ENCODE results near the gene FMNL2. TPM values are rescaled to one million over a fixed set of nuclear protein-coding genes. Genes with fewer than 3 reads are reported as not detected.

The FMNL2 gene
- total RNA-seq, 3 donors from 2014 or later: 11.5 to 25.4 (median 12.0) TPM

DNA sequence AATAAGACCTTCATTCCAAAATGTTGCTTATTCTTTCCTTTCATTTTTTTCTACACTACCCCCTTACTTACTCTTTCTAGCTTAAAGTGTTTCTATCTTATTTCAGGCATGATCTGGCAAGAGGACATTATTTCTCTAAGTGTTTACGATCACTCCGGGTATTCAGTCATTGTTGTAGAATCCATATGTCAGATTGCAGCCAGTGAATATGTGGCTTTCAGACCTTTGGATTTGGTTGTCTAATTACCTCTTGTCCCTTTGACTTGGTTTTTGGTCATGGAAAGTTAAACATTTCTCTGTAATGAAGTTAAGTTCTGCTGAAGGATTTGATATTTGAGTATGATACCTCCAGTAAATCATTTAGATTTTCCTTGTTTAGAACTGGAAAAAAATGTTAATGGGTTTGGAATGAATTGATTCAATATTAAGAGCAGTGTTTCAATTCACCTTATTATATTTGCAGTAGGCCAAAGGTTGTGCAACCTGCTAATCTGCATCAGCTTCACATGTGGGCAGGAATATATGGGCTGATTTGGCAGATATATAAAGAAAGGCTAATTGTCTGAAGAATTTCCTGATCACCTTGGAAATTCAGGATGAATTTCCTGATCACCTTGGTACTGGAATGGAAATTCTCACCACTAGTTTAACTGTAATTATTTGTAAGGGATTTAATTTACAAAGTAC is 227.4 kb downstream of the FMNL2 start:
- no peak overlapping the region for H3K4me3 ChIP-seq
- no peaks in the 10 kb centered on the region for H3K36me3 ChIP-seq (ENCODE audit: low read depth)
- DNase-seq (no peak), ATAC-seq (no peak)
- no peaks in the 10 kb centered on the region for H3K9me3 ChIP-seq
- TF ChIP-seq, protein P1, sequence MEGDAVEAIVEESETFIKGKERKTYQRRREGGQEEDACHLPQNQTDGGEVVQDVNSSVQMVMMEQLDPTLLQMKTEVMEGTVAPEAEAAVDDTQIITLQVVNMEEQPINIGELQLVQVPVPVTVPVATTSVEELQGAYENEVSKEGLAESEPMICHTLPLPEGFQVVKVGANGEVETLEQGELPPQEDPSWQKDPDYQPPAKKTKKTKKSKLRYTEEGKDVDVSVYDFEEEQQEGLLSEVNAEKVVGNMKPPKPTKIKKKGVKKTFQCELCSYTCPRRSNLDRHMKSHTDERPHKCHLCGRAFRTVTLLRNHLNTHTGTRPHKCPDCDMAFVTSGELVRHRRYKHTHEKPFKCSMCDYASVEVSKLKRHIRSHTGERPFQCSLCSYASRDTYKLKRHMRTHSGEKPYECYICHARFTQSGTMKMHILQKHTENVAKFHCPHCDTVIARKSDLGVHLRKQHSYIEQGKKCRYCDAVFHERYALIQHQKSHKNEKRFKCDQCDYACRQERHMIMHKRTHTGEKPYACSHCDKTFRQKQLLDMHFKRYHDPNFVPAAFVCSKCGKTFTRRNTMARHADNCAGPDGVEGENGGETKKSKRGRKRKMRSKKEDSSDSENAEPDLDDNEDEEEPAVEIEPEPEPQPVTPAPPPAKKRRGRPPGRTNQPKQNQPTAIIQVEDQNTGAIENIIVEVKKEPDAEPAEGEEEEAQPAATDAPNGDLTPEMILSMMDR (IDR thresholded peaks at IDR 0.05): no peak
- intact Hi-C loops (cut with DNase I, micrococcal nuclease): no loop called here
- H3K4me1 ChIP-seq (ENCODE audit: low read depth): no peaks in the 10 kb centered on the region

DNA sequence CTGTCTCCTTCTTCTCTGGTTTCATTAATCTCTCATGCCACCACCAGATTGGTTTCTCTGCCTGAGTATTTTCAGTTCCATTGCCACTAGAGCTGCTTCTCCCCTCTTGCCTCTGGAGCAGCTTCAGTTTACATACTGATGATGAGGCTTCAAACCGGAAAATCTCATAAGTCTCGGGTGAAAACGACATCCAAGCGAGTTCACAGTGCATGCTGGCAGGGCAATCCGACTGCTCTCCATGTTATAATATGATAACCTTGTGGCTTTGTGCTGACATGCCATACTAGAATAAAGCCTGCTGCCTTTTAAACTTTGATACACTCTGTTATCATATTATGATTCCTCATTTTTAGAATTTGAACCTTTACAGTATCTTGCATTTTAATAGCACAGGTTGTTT is 228.8 kb downstream of the FMNL2 start:
- H3K4me3 ChIP-seq: no peak overlapping the region
- TF ChIP-seq, protein P1 (IDR thresholded peaks at IDR 0.05): no peak
- ATAC-seq (no peak), DNase-seq (no peak)
- no peaks in the 10 kb centered on the region for H3K36me3 ChIP-seq (ENCODE audit: low read depth)
- intact Hi-C loops (cut with DNase I, micrococcal nuclease): no loop called here
- H3K9me3 ChIP-seq: no peaks in the 10 kb centered on the region
- H3K4me1 ChIP-seq (ENCODE audit: low read depth): no peaks in the 10 kb centered on the region

DNA sequence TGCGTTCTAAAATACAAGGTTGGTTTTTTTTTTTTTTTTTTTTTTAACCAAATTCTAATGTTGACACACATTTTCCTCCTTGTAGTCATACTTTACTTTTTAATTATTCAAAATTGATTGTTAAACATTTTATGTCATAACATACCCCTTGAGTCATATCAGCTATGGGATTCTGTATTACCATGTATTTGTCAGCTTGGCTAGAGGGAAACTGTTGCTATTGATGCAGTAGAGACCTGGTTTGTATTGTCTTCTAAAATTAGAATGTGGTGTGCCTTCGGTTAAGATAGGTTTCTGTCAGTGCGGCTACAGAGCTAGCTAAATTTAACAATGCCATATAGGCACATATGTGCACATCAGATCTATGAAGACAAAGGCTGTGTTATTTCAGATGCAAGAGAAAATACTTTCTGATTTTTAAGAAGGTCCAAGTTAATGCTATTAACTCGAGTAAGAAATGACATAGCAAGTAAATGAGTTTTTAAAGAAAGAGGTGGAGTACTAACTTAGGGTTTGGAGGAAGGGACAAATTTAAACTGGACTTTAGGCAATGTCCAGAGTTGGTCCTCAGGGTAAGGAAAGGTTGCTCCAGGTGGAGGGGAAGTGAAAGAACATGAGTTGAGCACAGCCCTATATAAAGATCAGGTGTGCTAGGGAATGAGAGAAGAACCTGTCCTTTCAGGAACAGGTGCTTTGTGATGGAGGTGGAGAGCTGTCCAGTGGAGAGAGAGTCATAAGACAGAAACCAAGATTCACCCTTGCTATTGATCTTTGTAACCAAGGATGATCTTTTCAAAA is 230.0 kb downstream of the FMNL2 start:
- TF ChIP-seq, protein P1 (IDR thresholded peaks at IDR 0.05): no peak
- Histone ChIP-seq H3K36me3 (ENCODE audit: low read depth) (no peaks in the 10 kb centered on the region), H3K9me3 (no peaks in the 10 kb centered on the region), H3K4me3 (no peak overlapping the region), H3K4me1 (ENCODE audit: low read depth) (no peaks in the 10 kb centered on the region)
- ATAC-seq: no peak
- intact Hi-C loops (cut with DNase I, micrococcal nuclease): no loop called here
- no peak for DNase-seq

DNA sequence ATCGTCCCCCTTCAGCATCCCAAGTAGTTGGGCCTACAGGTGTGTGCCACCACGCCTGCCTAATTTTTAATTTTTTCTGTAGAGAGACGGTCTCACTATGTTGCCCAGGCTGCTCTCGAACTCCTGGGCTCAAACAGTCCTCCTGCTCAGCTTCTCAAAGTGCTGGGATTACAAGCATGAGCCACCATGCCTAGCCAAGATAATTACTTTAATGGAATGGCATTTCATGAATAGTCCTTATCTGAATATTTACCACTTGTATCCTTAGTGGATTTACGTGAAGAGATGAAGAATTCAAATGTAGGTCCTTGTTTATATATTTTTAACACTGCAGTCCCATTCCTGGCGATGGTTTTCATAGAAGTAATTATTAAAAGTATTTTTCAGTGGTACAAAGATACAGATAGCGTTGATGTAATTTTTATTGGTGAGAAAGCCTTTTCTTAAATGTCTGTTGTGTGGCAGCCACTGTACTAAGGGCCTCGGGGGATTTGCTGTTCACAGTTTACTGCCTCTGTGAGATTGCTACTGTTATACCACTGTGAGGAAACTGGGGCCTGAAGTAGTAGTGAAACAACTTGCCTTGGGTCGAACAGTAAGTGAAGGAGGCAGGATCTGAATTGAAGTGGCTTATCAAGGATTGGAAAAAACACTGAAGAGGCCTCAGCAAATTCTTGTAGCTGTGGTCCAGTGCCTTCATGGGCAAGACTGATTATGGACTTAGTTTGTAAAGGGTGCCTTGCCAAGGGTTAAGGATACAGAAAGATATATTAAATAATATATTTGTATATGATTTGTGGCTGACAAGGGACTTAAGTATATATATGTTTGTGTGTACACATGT is 231.1 kb downstream of the FMNL2 start:
- no peak overlapping the region for H3K4me3 ChIP-seq
- DNase-seq (no peak), ATAC-seq (no peak)
- intact Hi-C loops (cut with DNase I, micrococcal nuclease): no loop called here
- no peaks in the 10 kb centered on the region for H3K36me3 ChIP-seq (ENCODE audit: low read depth)
- no peaks in the 10 kb centered on the region for H3K4me1 ChIP-seq (ENCODE audit: low read depth)
- H3K9me3 ChIP-seq: no peaks in the 10 kb centered on the region
- TF ChIP-seq, protein P1 (IDR thresholded peaks at IDR 0.05): no peak

DNA sequence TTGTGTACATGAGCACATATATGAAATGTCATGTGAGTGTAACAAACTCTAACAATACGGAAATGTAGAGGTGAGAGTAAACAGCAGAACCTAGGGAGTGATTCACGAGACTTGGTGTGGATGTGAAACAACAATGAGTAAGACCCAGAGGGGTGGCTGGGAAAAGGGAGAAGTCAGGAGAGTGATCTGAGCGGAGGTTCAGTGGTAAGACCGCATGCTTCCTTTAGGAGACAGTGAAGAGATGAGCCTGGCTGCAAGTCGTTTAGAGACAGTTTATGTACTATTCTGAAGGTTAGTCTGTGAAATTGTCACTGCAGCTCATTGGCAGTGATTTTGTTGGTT is 231.7 kb downstream of the FMNL2 start:
- TF ChIP-seq, protein P1 (IDR thresholded peaks at IDR 0.05): no peak
- intact Hi-C loops (cut with DNase I, micrococcal nuclease): no loop called here
- H3K36me3 ChIP-seq (ENCODE audit: low read depth): no peaks in the 10 kb centered on the region
- no peaks in the 10 kb centered on the region for H3K4me1 ChIP-seq (ENCODE audit: low read depth)
- no peak overlapping the region for H3K4me3 ChIP-seq
- DNase-seq (peak in 1 of 3 donors; percentile 14), ATAC-seq (peak; percentile 26)
- H3K9me3 ChIP-seq: no peaks in the 10 kb centered on the region
